HAP-1 (cell line): ENCODE results near the gene RBM6.

Experiments used
- DNase-seq, 2 experiments: peaks; one replicate each; pipeline ENCODE4 v3.0.0-alpha.2; 2016 to 2020; ENCODE audit warnings: low spot score in 2 of 2
- H3K27me3 ChIP-seq: fragments of 250-450 bp; sonication (Bioruptor Pico); 2 replicates; pipeline ENCODE4 v1.5.1; 2020; ENCODE audit warnings: low read depth, mild to moderate bottlenecking, moderate library complexity
- H3K36me3 ChIP-seq: fragments of 250-450 bp; sonication (Bioruptor Pico); replicated peaks from 2 replicates; pipeline ENCODE4 v1.5.1; 2020; ENCODE audit warnings: mild to moderate bottlenecking
- H3K4me1 ChIP-seq: fragments of 250-450 bp; sonication (Bioruptor Pico); 2 replicates; pipeline ENCODE4 v1.5.1; 2020; ENCODE audit warnings: mild to moderate bottlenecking
- H3K4me3 ChIP-seq: fragments of 250-450 bp; sonication (Bioruptor Pico); 2 replicates; pipeline ENCODE4 v1.5.1; 2020; ENCODE audit warnings: mild to moderate bottlenecking, moderate library complexity
- H3K9me3 ChIP-seq: fragments of 250-450 bp; sonication (Bioruptor Pico); 2 replicates; pipeline ENCODE4 v1.5.1; 2020; ENCODE audit warnings: mild to moderate bottlenecking, moderate library complexity
- in situ Hi-C: fragments of 300-500 bp; cut with MboI; formaldehyde crosslinking; loops from 3 replicates; pipeline ENCODE4 v1.14.3; 2020; ENCODE audit warnings: low sequenced_read_pairs, inconsistent platforms, mixed read lengths

The RBM6 gene

DNA sequence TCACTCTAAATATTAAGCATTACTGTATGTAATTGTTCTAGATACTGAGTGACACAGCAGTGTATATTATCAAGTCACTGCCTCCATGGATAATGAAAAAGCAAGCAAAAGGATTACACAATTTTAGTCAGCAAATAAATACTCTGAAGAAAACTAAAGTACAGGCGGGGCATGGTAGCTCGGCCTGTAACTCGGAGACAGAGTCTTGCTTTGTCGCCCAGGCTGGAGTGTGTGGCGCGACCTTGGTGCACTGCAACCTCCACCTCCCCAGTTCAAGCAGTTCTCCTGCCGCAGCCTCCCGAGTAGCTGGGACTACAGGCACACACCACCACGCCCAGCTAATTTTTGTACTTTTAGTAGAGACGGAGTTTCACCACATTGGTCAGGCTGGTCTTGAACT, 32.7 kb downstream of the RBM6 start:
- in situ Hi-C loops = no loop called here
- Histone ChIP-seq H3K36me3 (peaks cover 23% of the 10 kb centered on the region), H3K4me3 (no peak overlapping the region), H3K4me1 (peaks cover 4% of the 10 kb centered on the region), H3K9me3 (no peaks in the 10 kb centered on the region), H3K27me3 (no peaks in the 10 kb centered on the region)
- no peak for DNase-seq

GRCh38 chr3:49976942-49977341, 37.0 kb downstream of the RBM6 start:
- no peak for DNase-seq
- Histone ChIP-seq H3K27me3 (no peaks in the 10 kb centered on the region), H3K36me3 (peaks cover 29% of the 10 kb centered on the region), H3K4me1 (no peaks in the 10 kb centered on the region), H3K4me3 (no peak overlapping the region), H3K9me3 (no peaks in the 10 kb centered on the region)
- in situ Hi-C loops = no loop called here

DNA sequence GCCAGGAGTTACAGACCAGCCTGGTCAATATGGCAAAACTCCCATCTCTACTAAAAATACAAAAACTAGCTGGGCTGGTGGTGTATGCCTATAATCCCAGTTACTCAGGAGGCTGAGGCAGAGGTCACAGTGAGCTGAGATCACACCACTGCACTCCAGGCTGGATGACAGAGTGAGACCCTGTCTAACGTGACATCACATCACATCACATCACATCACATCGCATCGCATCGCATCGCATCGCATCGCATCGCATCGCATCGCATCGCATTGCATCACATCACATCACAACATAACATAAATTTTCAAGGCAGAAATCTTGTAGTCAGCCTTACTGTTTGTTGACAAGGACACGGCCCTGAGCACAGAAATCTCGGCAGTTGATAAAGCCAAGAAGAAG, 44.4 kb downstream of the RBM6 start:
- in situ Hi-C loops = no loop called here
- no peak for DNase-seq
- no peaks in the 10 kb centered on the region for H3K9me3 ChIP-seq
- H3K27me3 ChIP-seq = no peaks in the 10 kb centered on the region
- no peaks in the 10 kb centered on the region for H3K4me1 ChIP-seq
- H3K36me3 ChIP-seq = 0 out of 2 replicates have a peak, but pooled peaks cover 10% of the 10 kb centered on the region
- H3K4me3 ChIP-seq = no peak overlapping the region

- no peak overlapping the region for H3K4me3 ChIP-seq
- in situ Hi-C loops = no loop called here
- peaks cover 14% of the 10 kb centered on the region for H3K4me1 ChIP-seq
- 0 out of 2 replicates have a peak, but pooled peaks cover 6% of the 10 kb centered on the region for H3K36me3 ChIP-seq
- H3K27me3 ChIP-seq = no peaks in the 10 kb centered on the region
- no peaks in the 10 kb centered on the region for H3K9me3 ChIP-seq
- no peak for DNase-seq
These were observed 52.4 kb downstream of the RBM6 start for GRCh38 chr3:49992326-49992725.

GRCh38 chr3:49994476-49994875, 54.5 kb downstream of the RBM6 start:
- in situ Hi-C loops = no loop called here
- 0 out of 2 replicates have a peak, but pooled peaks cover 3% of the 10 kb centered on the region for H3K36me3 ChIP-seq
- DNase-seq = peak; percentile 55 to 73
- no peaks in the 10 kb centered on the region for H3K27me3 ChIP-seq
- peaks cover 14% of the 10 kb centered on the region for H3K4me1 ChIP-seq
- H3K9me3 ChIP-seq = no peaks in the 10 kb centered on the region
- H3K4me3 ChIP-seq = no peak overlapping the region

DNA sequence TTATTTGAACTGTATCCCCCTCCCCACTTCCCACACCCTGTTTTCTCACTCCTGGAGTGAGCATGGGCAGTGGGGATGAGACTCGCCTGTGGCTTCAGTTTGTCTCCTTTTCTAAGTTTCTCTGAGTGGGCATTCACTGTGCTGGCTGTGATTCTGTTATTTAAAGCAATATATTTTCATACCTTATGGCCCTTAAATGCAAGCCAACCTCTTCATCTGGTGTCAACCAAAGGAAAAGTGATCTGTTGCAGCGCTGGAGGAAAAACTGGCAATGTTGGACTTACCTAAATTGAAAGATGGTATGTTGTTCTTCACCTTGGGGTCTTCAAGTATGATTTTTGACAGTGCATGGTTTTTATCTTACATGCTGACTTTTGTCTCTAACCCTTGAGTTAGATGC, 56.1 kb downstream of the RBM6 start:
- no peak for DNase-seq
- peaks cover 14% of the 10 kb centered on the region for H3K4me1 ChIP-seq
- in situ Hi-C loops = no loop called here
- no peak overlapping the region for H3K4me3 ChIP-seq
- H3K36me3 ChIP-seq = 0 out of 2 replicates have a peak, but pooled peaks cover 3% of the 10 kb centered on the region
- H3K9me3 ChIP-seq = no peaks in the 10 kb centered on the region
- no peaks in the 10 kb centered on the region for H3K27me3 ChIP-seq

GRCh38 chr3:49997862-49998261, 57.9 kb downstream of the RBM6 start:
- H3K36me3 ChIP-seq = peaks cover 8% of the 10 kb centered on the region; the same call in 1 of the 2 replicates
- H3K4me3 ChIP-seq = no peak overlapping the region
- in situ Hi-C loops = no loop called here
- DNase-seq = no peak
- H3K4me1 ChIP-seq = peaks cover 14% of the 10 kb centered on the region
- no peaks in the 10 kb centered on the region for H3K9me3 ChIP-seq
- no peaks in the 10 kb centered on the region for H3K27me3 ChIP-seq

DNA sequence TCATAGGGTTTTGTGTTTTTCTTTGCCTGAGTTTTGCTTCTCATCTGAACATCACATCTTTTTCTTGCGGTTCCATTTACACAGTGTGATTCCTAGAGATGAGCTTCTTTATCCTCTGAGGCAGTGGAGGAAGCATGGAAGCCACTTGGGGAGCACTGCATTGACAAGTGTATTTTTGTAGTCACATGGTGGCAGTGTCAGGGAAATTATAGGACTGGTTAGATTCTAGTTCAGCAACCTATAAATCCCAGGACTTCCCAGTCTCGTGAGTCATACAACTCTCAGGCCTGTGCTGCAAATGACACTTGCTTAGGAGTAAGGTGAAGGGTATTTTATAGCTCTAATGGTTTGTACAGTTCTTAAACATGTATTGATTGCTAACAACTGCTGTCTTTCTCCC, 58.4 kb downstream of the RBM6 start:
- no peak for DNase-seq
- Histone ChIP-seq H3K4me1 (peaks cover 15% of the 10 kb centered on the region), H3K4me3 (no peak overlapping the region), H3K9me3 (no peaks in the 10 kb centered on the region), H3K27me3 (no peaks in the 10 kb centered on the region), H3K36me3 (peaks cover 8% of the 10 kb centered on the region; the same call in 1 of the 2 replicates)
- in situ Hi-C loops = no loop called here

DNA sequence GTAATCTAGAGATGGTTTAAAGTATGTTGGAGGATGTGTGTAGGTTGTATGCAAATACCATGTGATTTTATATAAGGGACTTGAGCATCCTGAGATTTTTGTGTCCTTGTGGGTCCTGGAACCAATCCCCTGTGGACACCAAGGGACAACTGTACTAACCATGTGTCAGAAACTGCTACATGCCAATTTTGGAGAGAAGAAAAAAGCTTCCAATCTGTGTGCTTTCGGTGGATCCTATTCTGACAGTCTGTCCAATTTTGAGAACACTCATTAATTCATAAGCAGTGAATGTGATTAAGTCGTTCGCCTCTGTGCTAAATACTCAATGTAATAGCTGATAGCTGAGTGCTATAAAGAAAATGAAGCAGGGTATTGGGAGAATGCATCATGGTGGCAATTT, 61.6 kb downstream of the RBM6 start:
- Histone ChIP-seq H3K36me3 (peaks cover 6% of the 10 kb centered on the region), H3K4me1 (peaks cover 8% of the 10 kb centered on the region), H3K27me3 (no peaks in the 10 kb centered on the region), H3K4me3 (no peak overlapping the region), H3K9me3 (no peaks in the 10 kb centered on the region)
- no peak for DNase-seq
- in situ Hi-C loops = no loop called here

GRCh38 chr3:50003216-50003615, 63.3 kb downstream of the RBM6 start:
- H3K27me3 ChIP-seq = no peaks in the 10 kb centered on the region
- no peak for DNase-seq
- in situ Hi-C loops = no loop called here
- peaks cover 8% of the 10 kb centered on the region for H3K4me1 ChIP-seq
- no peak overlapping the region for H3K4me3 ChIP-seq
- peaks cover 6% of the 10 kb centered on the region for H3K36me3 ChIP-seq
- H3K9me3 ChIP-seq = no peaks in the 10 kb centered on the region

- no peaks in the 10 kb centered on the region for H3K9me3 ChIP-seq
- peak; percentile 67 to 98 for DNase-seq
- no peak overlapping the region for H3K4me3 ChIP-seq
- in situ Hi-C loops = no loop called here
- H3K27me3 ChIP-seq = no peaks in the 10 kb centered on the region
- H3K36me3 ChIP-seq = peaks cover 6% of the 10 kb centered on the region
- peaks cover 8% of the 10 kb centered on the region for H3K4me1 ChIP-seq
These were observed 63.9 kb downstream of the RBM6 start for GRCh38 chr3:50003824-50004223.

DNA sequence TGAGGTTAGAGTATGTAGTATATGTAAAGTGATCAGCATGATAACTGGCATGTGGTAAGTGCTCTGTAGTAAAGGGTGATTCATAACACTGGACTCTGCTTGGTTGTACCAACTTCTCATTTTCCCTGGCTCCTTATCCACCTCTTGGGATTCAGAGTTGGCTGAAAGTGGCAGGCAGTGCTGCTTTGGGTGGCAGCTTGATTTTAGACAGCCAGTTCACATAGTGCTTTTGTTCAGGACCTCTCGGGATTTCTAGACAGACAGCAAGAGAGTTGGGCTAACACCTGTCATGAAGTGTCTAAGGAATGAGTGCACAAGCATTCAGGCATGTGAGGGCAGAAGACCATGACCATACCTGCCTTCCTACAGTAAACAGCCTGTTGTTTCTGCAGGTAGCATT, 69.0 kb downstream of the RBM6 start:
- H3K4me1 ChIP-seq = peaks cover 3% of the 10 kb centered on the region
- in situ Hi-C loops = no loop called here
- no peaks in the 10 kb centered on the region; the same call in none of the 2 replicates for H3K36me3 ChIP-seq
- no peak overlapping the region for H3K4me3 ChIP-seq
- H3K27me3 ChIP-seq = no peaks in the 10 kb centered on the region
- H3K9me3 ChIP-seq = no peaks in the 10 kb centered on the region
- no peak for DNase-seq

DNA sequence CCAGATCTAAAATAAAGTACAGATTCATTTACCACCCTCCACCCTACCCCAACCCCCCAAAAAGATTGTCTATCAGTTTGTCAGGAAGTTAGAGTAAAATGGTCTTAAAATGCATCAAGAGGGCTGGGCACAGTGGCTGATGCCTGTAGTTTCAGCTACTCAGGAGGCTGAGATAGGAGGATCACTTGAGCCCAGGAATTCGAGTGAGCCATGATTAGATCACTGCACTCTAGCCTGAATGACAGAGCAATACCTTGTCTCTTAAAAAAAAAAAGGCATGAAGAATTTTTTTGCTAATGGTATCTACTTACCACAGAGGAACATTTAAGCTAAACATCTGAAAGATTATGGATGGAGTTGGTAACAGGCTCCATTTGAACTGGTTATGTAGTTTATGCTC, 71.0 kb downstream of the RBM6 start:
- H3K4me1 ChIP-seq = no peaks in the 10 kb centered on the region
- H3K4me3 ChIP-seq = no peak overlapping the region
- DNase-seq = no peak
- H3K36me3 ChIP-seq = peaks cover 4% of the 10 kb centered on the region
- no peaks in the 10 kb centered on the region for H3K27me3 ChIP-seq
- no peaks in the 10 kb centered on the region for H3K9me3 ChIP-seq
- in situ Hi-C loops = no loop called here

DNA sequence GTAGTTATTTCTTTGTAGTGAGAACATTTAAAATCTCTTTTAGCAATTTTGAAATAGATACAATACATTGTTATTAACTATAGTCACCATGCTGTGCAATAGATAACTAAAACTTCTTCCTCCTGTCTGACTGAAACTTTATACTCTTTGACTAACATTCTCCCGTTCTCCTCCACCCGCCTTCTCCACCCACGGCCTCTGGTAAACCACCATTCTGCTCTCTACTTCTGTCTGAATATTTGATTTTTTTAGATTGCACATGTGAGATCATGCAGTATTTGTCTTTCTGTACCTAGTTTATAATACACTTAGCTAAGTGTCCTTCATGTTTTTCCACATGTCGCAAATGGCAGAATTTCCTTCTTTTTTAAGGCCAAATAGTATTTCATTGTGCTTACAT, 76.0 kb downstream of the RBM6 start:
- in situ Hi-C loops = no loop called here
- H3K36me3 ChIP-seq = peaks cover 19% of the 10 kb centered on the region

GRCh38 chr3:50028346-50028745, 88.4 kb downstream of the RBM6 start:
- Histone ChIP-seq H3K4me3 (no peak overlapping the region), H3K27me3 (no peaks in the 10 kb centered on the region), H3K4me1 (peaks cover 10% of the 10 kb centered on the region), H3K36me3 (no peaks in the 10 kb centered on the region; the same call in 1 of the 2 replicates), H3K9me3 (no peaks in the 10 kb centered on the region)
- in situ Hi-C loops = no loop called here
- no peak for DNase-seq

More for the DNA sequence above, 76.0 kb downstream of the RBM6 start:
- DNase-seq = no peak
- H3K27me3 ChIP-seq = no peaks in the 10 kb centered on the region
- no peaks in the 10 kb centered on the region for H3K9me3 ChIP-seq
- no peak overlapping the region for H3K4me3 ChIP-seq
- no peaks in the 10 kb centered on the region for H3K4me1 ChIP-seq
